ENCODE results near the gene HELT. TPM values are rescaled to one million over a fixed set of nuclear protein-coding genes. Genes with fewer than 3 reads are reported as not detected.

The HELT gene
- total RNA-seq, 4 donors from 2014 or later: not detected

GRCh38 chr4:184977747-184978146 is 40.5 kb upstream of the HELT start:
- intact Hi-C loops (cut with DNase I): no loop called here
- WGBS: 64% methylated on average over 3 of the region's 3 CpGs
- H3K4me3 ChIP-seq: no peak overlapping the region
- H3K36me3 ChIP-seq: no peaks in the 10 kb centered on the region
- TF ChIP-seq EP300 (IDR thresholded peaks at IDR 0.05): no peak
- no peak for TF ChIP-seq POLR2A (IDR thresholded peaks at IDR 0.05; ENCODE audit: low read depth)
- no peak for TF ChIP-seq CTCF (IDR thresholded peaks at IDR 0.05)
- no peak for TF ChIP-seq POLR2AphosphoS5 (IDR thresholded peaks at IDR 0.05)
- no peaks in the 10 kb centered on the region for H3K9me3 ChIP-seq
- no peak overlapping the region for H3K27ac ChIP-seq (replicated peaks in 1 of 4)
- DNase-seq (ENCODE audit: extremely low spot score): no peak
- H3K27me3 ChIP-seq: peaks cover 0 to 36% (median 0%) of the 10 kb centered on the region in 4 donors
- peaks cover 0 to 7% (median 6%) of the 10 kb centered on the region in 4 donors for H3K4me1 ChIP-seq

GRCh38 chr4:184978211-184978610 is 40.1 kb upstream of the HELT start:
- Histone ChIP-seq H3K4me3 (no peak overlapping the region), H3K4me1 (peaks cover 0 to 7% (median 6%) of the 10 kb centered on the region in 4 donors), H3K27me3 (peaks cover 0 to 36% (median 0%) of the 10 kb centered on the region in 4 donors), H3K9me3 (no peaks in the 10 kb centered on the region), H3K27ac (replicated peaks in 1 of 4) (no peak overlapping the region), H3K36me3 (no peaks in the 10 kb centered on the region)
- DNase-seq (ENCODE audit: extremely low spot score): no peak
- TF ChIP-seq CTCF (IDR thresholded peaks at IDR 0.05) (no peak), POLR2A (IDR thresholded peaks at IDR 0.05; ENCODE audit: low read depth) (no peak), POLR2AphosphoS5 (IDR thresholded peaks at IDR 0.05) (no peak), EP300 (IDR thresholded peaks at IDR 0.05) (no peak)
- WGBS: 31% methylated on average over 6 of the region's 6 CpGs
- intact Hi-C loops (cut with DNase I): no loop called here

- Histone ChIP-seq H3K27ac (replicated peaks in 1 of 4) (no peak overlapping the region), H3K27me3 (peaks cover 0 to 36% (median 0%) of the 10 kb centered on the region in 4 donors), H3K4me1 (peaks cover 7 to 15% (median 10%) of the 10 kb centered on the region in 4 donors), H3K4me3 (no peak overlapping the region), H3K36me3 (no peaks in the 10 kb centered on the region), H3K9me3 (no peaks in the 10 kb centered on the region)
- no peak for TF ChIP-seq CTCF (IDR thresholded peaks at IDR 0.05)
- TF ChIP-seq EP300 (IDR thresholded peaks at IDR 0.05): no peak
- no peak for TF ChIP-seq POLR2AphosphoS5 (IDR thresholded peaks at IDR 0.05)
- TF ChIP-seq POLR2A (IDR thresholded peaks at IDR 0.05; ENCODE audit: low read depth): no peak
- intact Hi-C loops (cut with DNase I): no loop called here
- WGBS: 82% methylated on average over 18 of the region's 18 CpGs
- DNase-seq (ENCODE audit: extremely low spot score): no peak
Observed at GRCh38 chr4:184979461-184980124, 38.7 kb upstream of the HELT start.

GRCh38 chr4:184980261-184980660 is 38.0 kb upstream of the HELT start:
- H3K36me3 ChIP-seq: no peaks in the 10 kb centered on the region
- no peak overlapping the region for H3K27ac ChIP-seq (replicated peaks in 1 of 4)
- no peak overlapping the region for H3K4me3 ChIP-seq
- peaks cover 0 to 34% (median 0%) of the 10 kb centered on the region in 4 donors for H3K27me3 ChIP-seq
- H3K4me1 ChIP-seq: peaks cover 7 to 15% (median 10%) of the 10 kb centered on the region in 4 donors
- TF ChIP-seq CTCF (IDR thresholded peaks at IDR 0.05) (no peak), POLR2AphosphoS5 (IDR thresholded peaks at IDR 0.05) (no peak), POLR2A (IDR thresholded peaks at IDR 0.05; ENCODE audit: low read depth) (no peak), EP300 (IDR thresholded peaks at IDR 0.05) (no peak)
- H3K9me3 ChIP-seq: no peaks in the 10 kb centered on the region
- DNase-seq (ENCODE audit: extremely low spot score): no peak
- intact Hi-C loops (cut with DNase I): no loop called here
- WGBS: 85% methylated on average over 6 of the region's 6 CpGs

All from esophagus muscularis mucosa (tissue), 4 donors.